Upper lobe of left lung (tissue), 4 donors: ENCODE data around the gene ERVMER34-1.

Experiments used
- CTCF ChIP-seq, 6 experiments: fragments of 450-650 bp in 4 of 6; fragments of 200-600 bp in 2 of 6; sonication (generic) in 2 of 6; IDR thresholded peaks; one replicate each; pipeline ENCODE4 v1.5.1; 2016 to 2019; ENCODE audit warnings: antibody characterized with exemption in 6 of 6
- EP300 ChIP-seq, 4 donors: sonication (generic); formaldehyde crosslinking; IDR thresholded peaks; one replicate each; pipeline ENCODE4 v1.5.1; 2017; ENCODE audit warnings: antibody characterized with exemption in 4 of 4, control low read depth in 2 of 4
- POLR2A ChIP-seq, 4 donors: fragments of 450-650 bp; IDR thresholded peaks; one replicate each; pipeline ENCODE4 v1.5.1; 2016 to 2017; ENCODE audit warnings: antibody characterized with exemption in 4 of 4, mild to moderate bottlenecking in 2 of 4

- no peak for TF ChIP-seq CTCF (IDR thresholded peaks at IDR 0.05)
- no peak for TF ChIP-seq EP300 (IDR thresholded peaks at IDR 0.05)
- TF ChIP-seq POLR2A (IDR thresholded peaks at IDR 0.05): no peak
Observed at GRCh38 chr4:52744588-52744987, 6.6 kb downstream of the ERVMER34-1 start.
